A549 (cell line): ENCODE measurements around the gene IMMT. TPM values are rescaled to one million over a fixed set of nuclear protein-coding genes. Genes with fewer than 3 reads are reported as not detected.

Experiments
- ATAC-seq, 2 experiments: fragments of 200-7000 bp in 1 of 2; fragments of >200 bp in 1 of 2; cut with Nextera tagmentation in 1 of 2; cut with Tn5 transposase in 1 of 2; 3 replicates each; pipeline versions ENCODE4 v1.8.0 to v1.9.1; 2018 to 2020; ENCODE audit warnings: mild to moderate bottlenecking in 1 of 2, moderate library complexity in 1 of 2
- CTCF ChIA-PET: fragments of 300-600 bp; sonication (Branson Sonifier 250); formaldehyde crosslinking; extraction: SDS; loops from one replicate; lab custom pipeline; 2021; ENCODE audit warnings: antibody characterized with exemption, inconsistent platforms; lab: Yijun Ruan, JAX
- POLR2A ChIA-PET: fragments of 350-600 bp; formaldehyde crosslinking; extraction: SDS; loops from one replicate; lab custom pipeline; 2021; ENCODE audit warnings: antibody characterized with exemption, inconsistent platforms; lab: Yijun Ruan, JAX
- DNase-seq, 2 experiments: peaks; one replicate each; pipeline versions ENCODE4 v3.0.0 to v3.0.0-alpha.2; 2011 to 2016; ENCODE audit warnings: low read depth in 1 of 2, low spot score in 1 of 2
- FAIRE-seq: peaks from 2 replicates; lab custom pipeline; 2011; peaks lifted over from hg19 to GRCh38; lab: Jason Lieb, UNC
- H3K27ac ChIP-seq, 2 experiments: fragments of >200 bp; sonication (Bioruptor Twin); formaldehyde crosslinking; 3 replicates each; pipeline ENCODE4 v1.5.1; 2016 to 2017
- H3K4me1 ChIP-seq: fragments of >200 bp; sonication (Bioruptor Twin); formaldehyde crosslinking; 3 replicates; pipeline ENCODE4 v1.6.1; 2016
- H3K4me2 ChIP-seq: fragments of >200 bp; sonication (Bioruptor Twin); formaldehyde crosslinking; 3 replicates; pipeline ENCODE4 v1.6.1; 2016
- H3K4me3 ChIP-seq: fragments of >200 bp; sonication (Bioruptor Twin); formaldehyde crosslinking; 3 replicates; pipeline ENCODE4 v1.5.1; 2016
- H3K9me3 ChIP-seq: fragments of >200 bp; sonication (Bioruptor Twin); formaldehyde crosslinking; 3 replicates; pipeline ENCODE4 v1.6.1; 2016
- BCL3 ChIP-seq: fragments of >200 bp; sonication (Bioruptor Twin); formaldehyde crosslinking; IDR thresholded peaks from 3 replicates; pipeline ENCODE4 v1.6.1; 2016
- E2F6 ChIP-seq: IDR thresholded peaks from 2 replicates; pipeline ENCODE4 v1.6.1; 2012; ENCODE audit warnings: low read depth, borderline replicate concordance
- EHF ChIP-seq: fragments of 250-450 bp; sonication (Bioruptor Pico); IDR thresholded peaks from 2 replicates; pipeline ENCODE4 v1.5.0; 2020; ENCODE audit warnings: mild to moderate bottlenecking
- EHMT2 ChIP-seq: fragments of 200-600 bp; sonication (generic); IDR thresholded peaks from 2 replicates; pipeline ENCODE4 v1.6.1; 2016; ENCODE audit warnings: antibody characterized with exemption, low read depth, mild to moderate bottlenecking, moderate library complexity
- FOSB ChIP-seq: fragments of 250-450 bp; sonication (Bioruptor Pico); IDR thresholded peaks from 2 replicates; pipeline ENCODE4 v1.5.0; 2020; ENCODE audit warnings: mild to moderate bottlenecking, moderate library complexity
- GATA3 ChIP-seq: IDR thresholded peaks from 2 replicates; pipeline ENCODE4 v1.6.1; 2012; ENCODE audit warnings: borderline replicate concordance
- HEYL ChIP-seq: fragments of 250-450 bp; sonication (Bioruptor Pico); IDR thresholded peaks from 2 replicates; pipeline ENCODE4 v1.8.0; 2021; ENCODE audit warnings: mild to moderate bottlenecking, moderate library complexity
- HMGXB4 ChIP-seq: fragments of 250-450 bp; sonication (Bioruptor Pico); IDR thresholded peaks from 2 replicates; pipeline ENCODE4 v1.5.0; 2021; ENCODE audit warnings: mild to moderate bottlenecking, moderate library complexity, borderline replicate concordance
- HOXB13 ChIP-seq: fragments of 250-450 bp; sonication (Bioruptor Pico); IDR thresholded peaks from 2 replicates; pipeline ENCODE4 v1.5.0; 2020; ENCODE audit warnings: low read depth, mild to moderate bottlenecking, moderate library complexity
- JUN ChIP-seq, 2 experiments: fragments of >200 bp; sonication (Bioruptor Twin); formaldehyde crosslinking; IDR thresholded peaks; 2 replicates in 1 of 2; 3 replicates in 1 of 2; pipeline ENCODE4 v1.6.1; 2016 to 2017
- KDM1A ChIP-seq: fragments of 200-600 bp; sonication (generic); IDR thresholded peaks from 2 replicates; pipeline ENCODE4 v1.6.1; 2016; ENCODE audit warnings: low read depth, mild to moderate bottlenecking
- KDM5A ChIP-seq: fragments of 200-600 bp; sonication (generic); IDR thresholded peaks from 2 replicates; pipeline ENCODE4 v1.6.1; 2016; ENCODE audit warnings: antibody characterized with exemption, mild to moderate bottlenecking
- MAFK ChIP-seq: fragments of 450-650 bp; IDR thresholded peaks from 2 replicates; pipeline ENCODE4 v1.6.1; 2014; ENCODE audit not compliant: partially characterized antibody
- MAZ ChIP-seq: fragments of 150-350 bp; IDR thresholded peaks from 2 replicates; pipeline ENCODE4 v1.6.1; 2014; ENCODE audit warnings: antibody characterized with exemption, low read depth, low read length, borderline replicate concordance
- MYC ChIP-seq: IDR thresholded peaks from 2 replicates; pipeline ENCODE4 v1.6.1; 2012; ENCODE audit warnings: mild to moderate bottlenecking, inconsistent platforms, low read length, improper control_type of control experiment, borderline replicate concordance
- RFX5 ChIP-seq: fragments of 450-650 bp; IDR thresholded peaks from 2 replicates; pipeline ENCODE4 v1.7.1; 2014; ENCODE audit warnings: antibody characterized with exemption, mild to moderate bottlenecking, moderate library complexity
- RNF2 ChIP-seq: fragments of 200-600 bp; sonication (generic); IDR thresholded peaks from 2 replicates; pipeline ENCODE4 v1.6.1; 2016; ENCODE audit warnings: low read depth, mild to moderate bottlenecking, antibody characterized with exemption, moderate library complexity, borderline replicate concordance
- SMC3 ChIP-seq: fragments of >200 bp; sonication (Bioruptor Twin); formaldehyde crosslinking; IDR thresholded peaks from 3 replicates; pipeline ENCODE4 v1.6.1; 2018; ENCODE audit warnings: inconsistent platforms
- TFCP2L1 ChIP-seq: fragments of 250-450 bp; sonication (Bioruptor Pico); IDR thresholded peaks from 2 replicates; pipeline ENCODE4 v1.5.0; 2021; ENCODE audit warnings: mild to moderate bottlenecking
- TP53 ChIP-seq: fragments of 250-450 bp; sonication (Bioruptor Pico); IDR thresholded peaks from 2 replicates; pipeline ENCODE4 v1.5.0; 2021; ENCODE audit warnings: mild to moderate bottlenecking, moderate library complexity
- ZC3H11A ChIP-seq: fragments of 450-650 bp; IDR thresholded peaks from 2 replicates; pipeline ENCODE4 v1.6.1; 2014; ENCODE audit warnings: antibody characterized with exemption, mild to moderate bottlenecking
- ZSCAN20 ChIP-seq: fragments of 250-450 bp; sonication (Bioruptor Pico); IDR thresholded peaks from 2 replicates; pipeline ENCODE4 v1.8.0; 2022; ENCODE audit warnings: mild to moderate bottlenecking, moderate library complexity
- WGBS: methylation state at CpG from one replicate; pipeline ENCODE4 v1.1.6; 2017; ENCODE audit errors: missing lambda C conversion rate; 5-methylcytosine and 5-hydroxymethylcytosine counted together
- polyA plus RNA-seq, 4 experiments: library from polyadenylated mRNA; depleted of rRNA in 3 of 4; stranded (reverse); fragments of >200 nt; fragmentation: RNase III in 1 of 4; extraction: RNeasy Plus Mini Kit Qiagen cat#74134 plus additional on column Dnase treatment in 1 of 4; gene quantifications; 2 replicates in 3 of 4; 3 replicates in 1 of 4; pipeline ENCODE4 v1.2.3, GENCODE V29; 2011 to 2017

The IMMT gene
- polyA plus RNA-seq, 2 of the 4 experiments (the other 2 are of a cell fraction): 101 to 126 TPM

- Histone ChIP-seq H3K9me3 (no peaks in the 10 kb centered on the region), H3K4me1 (no peaks in the 10 kb centered on the region), H3K4me3 (no peak overlapping the region), H3K4me2 (no peak overlapping the region), H3K27ac (no peak overlapping the region)
- CTCF ChIA-PET: no interaction called here
- WGBS: 94% methylated on average over 4 of the region's 4 CpGs
- no peak for FAIRE-seq
- ATAC-seq: no peak
- POLR2A ChIA-PET: no interaction called here
- DNase-seq: no peak
- TF ChIP-seq E2F6 (no peak), KDM1A (no peak), HMGXB4 (CRISPR knock-in tag) (no peak), EHF (CRISPR knock-in tag) (no peak), HOXB13 (no peak), ZSCAN20 (CRISPR knock-in tag) (no peak), GATA3 (no peak), RFX5 (no peak), BCL3 (no peak), ZC3H11A (no peak), JUN (IDR thresholded peaks at IDR 0.05) (no peak), MAZ (no peak)
Observed at GRCh38 chr2:86218124-86218523, 22.9 kb upstream of the IMMT start.

- H3K4me2 ChIP-seq: no peak overlapping the region
- TF ChIP-seq KDM5A: no peak
- no peak for TF ChIP-seq HEYL (CRISPR knock-in tag)
- no peak for TF ChIP-seq FOSB
- TF ChIP-seq MAFK: peak; percentile 95
- TF ChIP-seq MYC: no peak
- no peak for TF ChIP-seq EHMT2
- TF ChIP-seq SMC3: no peak
- H3K9me3 ChIP-seq: no peaks in the 10 kb centered on the region
- CTCF ChIA-PET: interaction anchor here (1.4 kb wide), 1 partner anchor 156 kb away, joined by 3 read pairs; no protein-coding TSS in a partner anchor
- FAIRE-seq: no peak
- no peak overlapping the region for H3K27ac ChIP-seq
- WGBS: 77% methylated on average over 13 of the region's 13 CpGs
- no peak overlapping the region for H3K4me3 ChIP-seq
- no peak for DNase-seq
- POLR2A ChIA-PET: interaction anchor here (1.3 kb wide), 1 partner anchor 224 kb away, joined by 5 read pairs; the partner anchor contains the start of gene KDM3A
- ATAC-seq: no peak
- H3K4me1 ChIP-seq: no peaks in the 10 kb centered on the region
Observed at GRCh38 chr2:86216575-86217555, 21.6 kb upstream of the IMMT start.

- FAIRE-seq (no peak), DNase-seq (no peak), ATAC-seq (no peak)
- CTCF ChIA-PET: interaction anchor here (0.6 to 1.2 kb wide), 3 partner anchors 13 to 387 kb away, joined by 3 to 4 read pairs (median 3); no protein-coding TSS in a partner anchor
- Histone ChIP-seq H3K4me3 (no peak overlapping the region), H3K9me3 (no peaks in the 10 kb centered on the region), H3K4me2 (no peak overlapping the region), H3K4me1 (no peaks in the 10 kb centered on the region), H3K27ac (no peak overlapping the region)
- 89% methylated on average over 2 of the region's 2 CpGs for WGBS
- POLR2A ChIA-PET: no interaction called here
- no peak for TF ChIP-seq RNF2
- TF ChIP-seq E2F6: no peak
- TF ChIP-seq TP53: no peak
- TF ChIP-seq TFCP2L1 (CRISPR knock-in tag): no peak
Observed at GRCh38 chr2:86214503-86214832, 19.2 kb upstream of the IMMT start.
